ENCODE data around the gene IL36G.

GRCh38 chr2:113021312-113021711, 43.5 kb downstream of the IL36G start:
- TF ChIP-seq CHD7 (IDR thresholded peaks at IDR 0.05; ENCODE audit: low read depth, low read length) (no peak), MAFK (IDR thresholded peaks at IDR 0.05; ENCODE audit: low read length) (no peak)

All from K562 (cell line).